ENCODE measurements around the gene PPFIA1.
"Not testable (repeated sequence)": the region's sequence is repeated elsewhere in the genome, so short reads cannot be mapped to it uniquely, and the experiment has no call there.

The PPFIA1 gene

GRCh38 chr11:70327717-70328116 is 57.2 kb downstream of the PPFIA1 start:
- DNase-seq, result no peak

DNA sequence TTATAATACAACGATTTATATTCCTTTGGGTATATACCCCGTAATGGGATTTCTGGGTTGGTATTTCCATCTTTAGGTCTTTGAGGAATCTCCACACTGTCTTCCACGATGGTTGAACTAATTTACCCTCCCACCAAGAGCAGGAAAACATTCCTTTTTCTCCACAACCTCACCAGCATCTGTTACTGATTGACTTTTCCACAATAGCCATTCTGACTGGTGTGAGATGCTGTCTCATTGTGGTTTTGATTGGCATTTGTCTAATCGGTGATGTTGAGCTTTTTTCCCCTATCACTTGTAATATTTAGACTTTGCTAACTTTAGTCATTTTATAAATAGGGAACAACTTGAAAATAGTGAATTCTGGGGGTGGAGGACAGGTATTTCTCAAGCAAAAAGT is 58.1 kb downstream of the PPFIA1 start:
- DNase-seq, result no peak

DNA sequence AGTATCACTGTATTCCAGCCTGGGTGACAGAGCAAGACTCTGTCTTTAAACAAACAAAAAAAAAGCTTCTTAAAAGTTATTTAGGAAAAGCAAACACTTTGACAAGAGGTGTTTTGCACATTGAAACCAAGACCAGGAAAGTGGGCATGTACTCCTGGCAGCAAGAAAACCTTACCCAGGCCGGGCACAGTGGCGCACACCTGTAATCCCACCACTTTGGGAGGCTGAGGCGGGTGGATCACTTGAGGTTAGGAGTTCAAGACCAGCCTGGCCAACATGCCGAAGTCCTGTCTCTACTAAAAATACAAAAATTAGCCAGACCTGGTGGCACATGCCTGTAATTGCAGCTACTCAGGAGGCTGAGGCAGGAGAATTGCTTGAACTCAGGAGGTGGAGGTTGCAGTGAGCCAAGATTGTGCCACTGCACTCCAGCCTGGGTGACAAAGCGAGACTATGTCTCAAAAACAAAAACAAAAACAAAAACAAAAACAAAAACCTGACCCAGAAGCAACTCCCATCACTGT is 60.9 kb downstream of the PPFIA1 start:
- not testable (repeated sequence) for DNase-seq

GRCh38 chr11:70331901-70332300 is 61.4 kb downstream of the PPFIA1 start:
- DNase-seq, result no peak

DNA sequence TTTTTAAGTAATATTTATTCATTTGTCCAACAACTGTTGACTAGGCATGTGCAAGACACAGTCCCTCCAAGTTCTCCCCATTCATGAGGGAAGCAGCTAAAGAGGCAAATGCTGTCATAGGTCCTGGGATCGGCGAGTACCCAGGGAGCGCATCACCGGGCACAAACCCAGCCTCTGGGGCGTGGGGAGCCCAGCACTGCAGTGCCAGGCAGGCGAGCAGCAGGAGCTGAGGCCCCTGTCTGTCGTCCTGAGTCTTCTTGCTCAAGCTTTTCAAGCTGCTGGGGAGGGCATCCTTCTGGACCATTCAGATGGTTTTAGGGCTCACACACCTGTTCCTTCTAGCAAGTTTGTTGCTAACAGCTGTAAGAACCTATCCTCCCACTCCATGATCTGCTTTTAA is 62.1 kb downstream of the PPFIA1 start:
- DNase-seq, result no peak

DNA sequence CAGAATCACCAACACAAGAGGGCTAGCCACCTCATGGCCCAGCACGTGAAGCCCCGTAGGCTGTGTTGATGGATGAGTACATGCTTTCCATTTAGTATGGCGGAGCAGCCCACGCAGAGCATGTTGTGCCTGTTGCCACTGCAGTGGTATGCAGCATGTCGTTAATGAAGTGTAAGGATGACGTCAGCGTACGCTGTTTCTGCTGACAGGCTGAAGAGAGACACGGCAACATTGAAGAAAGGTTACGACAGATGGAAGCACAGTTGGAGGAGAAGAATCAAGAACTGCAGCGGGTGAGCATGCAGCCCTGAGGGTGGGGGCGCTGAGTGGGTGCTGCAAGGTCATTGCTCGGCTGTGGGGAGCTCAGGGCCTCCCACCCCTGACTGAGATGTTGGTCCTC is 62.8 kb downstream of the PPFIA1 start:
- no peak for DNase-seq

DNA sequence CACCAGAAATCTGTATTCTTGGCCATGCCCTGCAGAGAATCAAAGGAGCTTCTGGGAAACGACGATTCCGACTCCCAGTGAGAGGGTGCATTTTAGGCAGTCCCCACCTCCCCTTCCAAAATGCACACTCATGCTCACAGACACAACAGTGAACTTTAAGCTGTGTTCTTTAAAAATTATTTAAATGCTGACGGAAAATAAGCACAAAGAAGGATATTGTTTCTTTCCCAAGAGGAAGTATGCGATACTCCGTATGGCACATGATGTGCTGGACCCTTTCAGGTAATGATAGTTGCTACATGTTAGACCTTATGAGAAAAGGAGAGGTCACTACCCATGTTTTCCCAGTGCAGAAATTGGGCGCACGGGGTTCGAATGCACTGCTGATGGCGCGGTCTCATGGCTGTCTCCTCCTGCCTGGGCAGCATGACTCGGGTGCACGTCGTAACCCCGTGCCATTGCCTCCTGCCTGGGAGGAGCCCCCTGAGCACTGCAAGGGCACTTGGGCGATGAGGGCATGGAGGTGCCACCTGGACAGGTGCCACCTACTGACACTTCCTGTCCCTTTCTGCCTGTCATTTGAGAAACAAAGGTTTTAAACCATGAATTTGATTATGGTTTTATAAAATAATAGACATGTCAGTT is 64.0 kb downstream of the PPFIA1 start:
- no peak for DNase-seq

DNA sequence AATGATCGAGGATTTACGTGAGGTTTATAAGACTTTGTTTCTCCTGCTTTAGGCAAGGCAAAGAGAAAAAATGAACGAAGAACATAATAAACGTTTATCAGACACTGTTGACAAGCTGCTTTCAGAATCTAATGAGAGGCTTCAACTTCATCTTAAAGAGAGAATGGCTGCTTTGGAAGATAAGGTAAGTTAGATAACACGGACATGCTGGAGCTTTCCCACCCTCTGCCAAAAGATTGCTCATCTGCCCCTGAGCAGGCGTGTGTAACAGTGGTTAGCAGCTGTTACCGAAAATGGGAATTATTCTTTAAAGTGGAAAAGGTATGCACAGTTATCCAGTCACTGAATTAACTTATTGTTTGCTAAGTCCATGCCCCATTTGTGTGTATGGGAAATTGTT is 65.0 kb downstream of the PPFIA1 start:
- peak; percentile 82 for DNase-seq

DNA sequence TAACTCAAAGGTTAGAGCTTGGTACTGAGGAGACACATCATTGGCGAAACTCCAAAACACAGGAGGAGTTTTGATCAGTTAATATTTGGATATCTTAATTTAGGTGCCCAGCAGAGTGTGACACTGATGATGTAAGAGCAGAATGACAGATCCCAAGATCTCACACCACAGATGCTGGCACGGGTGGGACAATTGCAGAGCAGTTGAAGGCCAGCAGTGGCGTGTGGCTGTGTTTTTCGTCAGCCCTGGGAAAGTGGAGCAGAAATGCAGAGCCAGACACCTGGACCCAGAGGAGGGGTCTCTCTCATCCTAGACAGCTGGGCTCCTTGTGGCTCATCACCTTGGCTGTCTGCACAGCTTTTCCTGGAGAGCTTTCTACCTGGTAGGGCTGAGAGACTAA is 68.1 kb downstream of the PPFIA1 start:
- DNase-seq, result peak; percentile 25

DNA sequence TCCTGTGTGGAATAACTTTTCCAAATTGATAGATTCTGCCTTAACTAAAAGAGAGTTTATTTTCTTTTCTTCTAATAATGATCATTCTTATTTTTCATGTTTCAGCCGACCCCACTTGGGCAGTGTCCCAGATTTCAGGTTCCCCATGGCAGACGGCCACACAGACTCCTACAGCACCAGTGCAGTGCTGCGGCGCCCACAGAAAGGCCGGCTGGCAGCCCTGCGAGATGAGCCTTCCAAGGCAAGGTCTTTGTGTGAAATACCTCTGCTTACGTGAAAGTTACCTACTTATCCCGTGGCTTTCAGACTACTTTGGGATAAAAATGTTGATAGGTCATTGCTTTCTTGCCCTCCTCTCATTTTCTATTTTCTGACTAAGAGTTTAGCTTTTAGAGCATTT is 68.6 kb downstream of the PPFIA1 start:
- no peak for DNase-seq

DNA sequence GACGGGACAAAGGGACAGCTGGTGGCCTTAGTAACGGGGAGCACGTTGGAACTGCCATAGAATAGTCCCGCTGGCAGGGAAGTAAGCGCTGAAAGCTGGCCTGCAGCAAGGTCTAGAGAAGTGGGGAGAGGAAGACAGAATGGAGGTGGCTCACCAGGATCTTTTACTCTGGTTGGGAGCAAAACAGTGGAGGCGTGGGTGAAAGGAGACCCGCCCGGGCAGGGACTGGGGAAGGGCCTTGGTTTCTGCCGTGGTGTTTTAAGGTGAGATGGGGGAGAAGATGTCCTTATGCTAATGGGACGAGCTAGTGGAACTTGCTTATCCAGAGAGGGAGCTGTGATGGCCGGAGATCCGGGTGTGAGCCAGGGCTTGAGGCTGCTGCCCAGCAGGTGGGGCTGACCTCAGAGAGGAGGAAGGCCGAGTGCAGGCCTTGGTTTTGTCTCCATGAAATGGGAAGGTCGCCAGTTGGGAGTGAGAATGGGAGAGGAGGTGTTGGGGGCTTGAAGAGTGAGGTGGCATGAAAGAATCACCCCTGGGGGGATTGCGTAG is 71.5 kb downstream of the PPFIA1 start:
- no peak for DNase-seq

DNA sequence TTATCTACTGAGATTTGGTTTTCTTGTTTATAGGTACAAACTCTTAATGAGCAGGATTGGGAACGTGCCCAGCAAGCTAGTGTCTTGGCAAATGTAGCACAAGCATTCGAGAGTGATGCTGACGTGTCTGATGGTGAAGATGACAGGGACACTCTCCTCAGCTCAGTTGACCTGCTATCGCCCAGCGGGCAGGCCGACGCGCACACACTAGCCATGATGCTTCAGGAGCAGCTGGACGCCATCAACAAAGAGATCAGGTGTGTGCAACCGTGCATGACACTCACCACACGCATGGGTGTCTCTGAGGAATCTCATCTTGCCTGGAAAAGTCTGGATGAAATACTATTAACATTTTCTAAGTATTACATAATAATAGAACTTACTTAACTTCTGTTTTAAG is 73.1 kb downstream of the PPFIA1 start:
- no peak for DNase-seq

DNA sequence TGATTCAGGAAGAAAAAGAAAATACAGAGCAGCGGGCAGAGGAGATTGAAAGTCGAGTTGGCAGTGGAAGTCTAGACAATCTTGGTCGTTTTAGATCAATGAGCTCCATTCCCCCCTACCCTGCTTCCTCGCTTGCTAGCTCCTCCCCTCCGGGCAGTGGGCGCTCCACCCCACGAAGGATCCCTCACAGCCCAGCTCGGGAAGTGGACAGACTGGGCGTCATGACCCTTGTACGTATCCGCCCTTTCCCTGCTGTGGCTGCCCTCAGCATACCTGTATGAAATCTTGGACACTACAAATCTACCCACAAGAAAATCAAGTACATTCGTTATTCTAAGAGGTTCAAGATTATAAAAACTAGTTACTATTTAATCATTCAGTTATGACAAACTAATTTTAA is 77.7 kb downstream of the PPFIA1 start:
- no peak for DNase-seq

GRCh38 chr11:70348608-70349007 is 78.1 kb downstream of the PPFIA1 start:
- DNase-seq, result no peak

GRCh38 chr11:70351646-70352045 is 81.2 kb downstream of the PPFIA1 start:
- no peak for DNase-seq

DNA sequence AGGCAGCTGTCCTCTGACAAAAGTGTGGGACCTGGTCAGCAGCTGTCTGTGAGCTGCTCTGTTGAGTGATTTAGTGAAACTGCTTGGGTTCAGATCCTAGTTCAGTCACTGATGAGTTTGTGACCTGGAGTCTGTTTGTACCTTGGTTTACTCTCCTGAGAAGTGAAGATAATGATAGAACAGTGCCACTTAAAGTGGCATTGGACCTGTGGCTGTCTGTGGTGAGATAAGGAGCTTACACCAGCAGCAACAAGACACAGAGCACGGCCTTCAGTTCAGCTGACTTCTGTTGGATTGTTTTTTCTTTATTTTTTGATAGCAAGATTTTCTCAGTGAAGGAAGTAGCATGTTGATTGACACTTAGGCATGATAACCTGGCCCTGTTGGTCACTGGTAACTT is 81.6 kb downstream of the PPFIA1 start:
- peak; percentile 83 for DNase-seq

DNA sequence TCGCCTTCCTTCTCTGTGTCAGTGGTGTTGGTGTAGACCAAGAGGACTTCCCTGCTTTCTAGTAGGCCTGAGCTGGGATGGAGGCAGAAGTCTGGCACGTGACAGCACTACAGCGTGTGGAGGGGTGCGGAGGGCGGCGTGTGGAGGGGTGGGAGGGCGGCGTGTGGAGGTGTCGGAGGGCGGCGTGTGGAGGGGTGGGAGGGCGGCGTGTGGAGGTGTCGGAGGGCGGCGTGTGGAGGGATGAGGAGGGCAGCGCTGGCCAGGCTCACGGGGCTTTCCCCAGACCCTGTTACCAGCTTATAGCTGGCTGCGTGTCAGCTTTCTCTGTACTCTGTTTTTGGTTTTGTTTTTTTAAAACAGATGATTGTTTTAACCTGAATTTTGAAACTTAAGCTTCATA is 82.1 kb downstream of the PPFIA1 start:
- DNase-seq, result no peak

DNA sequence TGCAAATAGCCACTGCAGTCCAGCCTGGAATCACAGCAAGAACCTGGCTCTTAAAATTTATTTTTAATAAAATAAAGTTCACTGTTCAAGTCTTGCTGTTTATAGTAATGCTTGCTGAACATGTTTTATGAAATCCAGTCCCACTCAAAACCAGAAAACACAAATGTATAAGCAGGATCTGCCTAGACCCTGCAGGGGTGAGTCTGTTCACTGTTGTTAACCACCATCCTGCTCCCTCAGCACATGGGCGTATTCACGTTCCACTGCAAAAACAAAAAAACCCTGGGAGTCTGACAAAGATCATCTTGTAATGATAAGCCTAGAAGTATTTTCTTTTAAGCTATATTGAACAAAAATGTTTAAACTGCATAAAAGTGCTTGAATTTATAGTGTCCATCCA is 82.8 kb downstream of the PPFIA1 start:
- DNase-seq, result no peak

GRCh38 chr11:70353900-70354568 is 83.5 kb downstream of the PPFIA1 start:
- DNase-seq, result no peak

- DNase-seq, result no peak
Observed at GRCh38 chr11:70354629-70355028, 84.1 kb downstream of the PPFIA1 start.

- no peak for DNase-seq
Observed at GRCh38 chr11:70358753-70359152, 88.3 kb downstream of the PPFIA1 start.

- no peak for DNase-seq
Observed at GRCh38 chr11:70359451-70360205, 89.1 kb downstream of the PPFIA1 start.

DNA sequence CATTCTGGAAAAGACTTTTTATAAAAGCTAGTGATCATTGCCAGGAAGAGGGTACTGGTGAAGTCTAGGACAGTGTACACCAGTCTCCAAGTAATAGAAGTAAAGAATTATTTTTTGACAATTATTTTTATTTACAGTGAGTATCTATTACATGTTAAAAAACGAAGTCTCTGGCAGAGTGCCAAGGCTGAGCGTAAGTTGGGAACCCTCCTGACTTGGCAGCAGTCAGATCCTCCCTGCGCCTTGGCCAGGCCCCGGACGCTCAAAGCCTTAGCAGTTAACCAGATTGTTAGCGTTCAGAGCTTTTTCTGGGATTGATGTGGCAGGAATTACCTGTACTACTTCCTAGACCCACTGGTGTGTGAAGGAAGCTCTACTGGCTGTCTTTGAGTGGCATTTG is 89.7 kb downstream of the PPFIA1 start:
- no peak for DNase-seq

DNA sequence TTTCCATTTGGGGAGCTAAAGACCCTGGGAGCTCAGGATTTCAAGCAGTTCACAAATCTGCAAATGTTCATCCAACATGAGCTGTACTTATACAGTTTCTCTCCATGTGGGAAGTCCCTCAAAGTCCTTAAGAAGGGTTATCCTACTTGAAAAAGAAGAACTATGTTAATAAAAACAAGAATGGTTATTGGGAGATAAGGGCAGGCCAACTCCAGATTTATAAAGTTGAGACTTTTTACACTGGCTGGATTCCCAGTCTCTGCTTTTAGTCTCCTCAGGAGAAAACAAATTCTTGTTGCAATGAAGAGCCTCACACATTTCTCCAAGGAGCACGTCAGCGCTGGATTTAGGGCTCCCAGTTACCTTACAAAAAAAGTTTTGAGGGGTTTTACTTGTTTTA is 93.7 kb downstream of the PPFIA1 start:
- DNase-seq, result no peak

All from hematopoietic multipotent progenitor cell treated with erythropoietin and hydrocortisone succinate and interleukin-3 and kit ligand, for 8 days (in vitro differentiated cells).